ELR (cell line): Measurements from ENCODE around the gene PRR16.
A peak's percentile ranks its signal among the peaks of the same experiment; 100 is the strongest.

ENCODE experiments used
- DNase-seq: peaks from one replicate; pipeline ENCODE4 v3.0.0-alpha.2; 2015; ENCODE audit warnings: low read depth

The PRR16 gene

GRCh38 chr5:120516805-120517204, 52.7 kb downstream of the PRR16 start:
- peak; percentile 14 for DNase-seq

DNA sequence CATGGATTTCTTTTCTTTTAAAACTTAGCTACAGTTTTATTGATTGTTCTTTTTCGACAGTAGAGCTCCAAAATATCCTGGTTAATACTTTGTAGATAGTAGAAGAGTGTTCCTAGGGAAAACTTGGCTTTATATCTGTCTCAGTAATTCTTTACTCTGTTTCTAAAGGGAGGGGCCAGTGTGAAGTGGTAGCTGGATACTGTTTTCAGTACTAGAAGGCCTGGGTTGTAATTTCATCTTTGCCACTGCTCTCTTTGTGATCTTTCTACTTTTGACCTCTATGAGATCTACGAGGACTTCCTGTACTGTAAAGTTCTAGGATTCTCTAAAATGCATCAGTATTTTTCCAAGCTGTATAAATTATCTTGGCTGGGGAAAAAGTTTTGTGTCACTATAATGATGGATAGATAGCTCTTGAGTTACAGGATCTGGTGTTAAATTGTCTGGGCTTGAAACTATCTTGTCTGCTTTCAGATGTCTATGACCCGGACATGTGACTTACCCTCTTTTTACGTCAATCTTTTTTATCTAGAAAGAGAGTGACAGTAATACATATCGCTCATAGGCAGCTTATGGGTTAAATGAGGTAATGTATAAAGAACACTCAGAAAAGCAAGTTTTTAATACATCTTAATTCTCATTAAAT, 53.6 kb downstream of the PRR16 start:
- DNase-seq: no peak

DNA sequence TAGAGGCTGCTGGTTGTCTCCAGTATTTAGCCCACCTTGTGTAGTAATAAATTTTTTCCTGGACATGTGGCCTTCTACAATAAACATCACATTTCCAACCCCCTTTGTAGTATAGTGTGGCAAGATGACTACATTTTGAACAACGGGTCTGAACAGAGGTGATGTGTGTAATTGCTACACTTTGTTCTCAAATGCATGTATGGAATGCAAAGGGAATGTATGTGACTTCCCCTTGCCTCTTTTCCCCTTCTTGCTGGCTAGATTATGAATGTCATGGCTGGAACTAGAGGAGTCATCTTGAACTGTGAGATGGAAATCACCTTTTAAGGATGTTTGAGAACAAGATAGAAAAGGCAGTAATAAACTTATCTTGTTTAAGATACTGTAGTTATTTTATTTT, 54.5 kb downstream of the PRR16 start:
- no peak for DNase-seq

- no peak for DNase-seq
Measured at GRCh38 chr5:120527251-120527650, 63.2 kb downstream of the PRR16 start.

DNA sequence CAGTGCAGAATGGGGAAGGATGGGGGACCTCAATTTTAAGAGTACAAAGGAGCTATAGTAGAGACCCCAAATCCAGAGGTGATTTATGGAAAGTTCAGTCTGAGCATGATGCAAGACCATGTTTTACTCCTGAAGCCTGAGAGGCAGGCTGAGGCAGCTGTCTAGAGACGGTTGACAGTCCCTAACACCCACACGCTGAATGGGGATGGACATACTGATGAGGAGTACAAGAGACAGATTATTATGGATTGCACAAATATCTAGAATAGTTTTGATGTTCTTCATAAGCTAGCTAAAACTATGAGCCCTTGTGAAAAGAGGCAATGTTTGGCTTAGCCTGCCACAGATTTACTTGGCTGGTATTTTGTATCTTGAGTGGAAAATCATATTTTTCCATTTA, 64.5 kb downstream of the PRR16 start:
- no peak for DNase-seq

- no peak for DNase-seq
Measured at GRCh38 chr5:120529386-120529785, 65.3 kb downstream of the PRR16 start.

DNA sequence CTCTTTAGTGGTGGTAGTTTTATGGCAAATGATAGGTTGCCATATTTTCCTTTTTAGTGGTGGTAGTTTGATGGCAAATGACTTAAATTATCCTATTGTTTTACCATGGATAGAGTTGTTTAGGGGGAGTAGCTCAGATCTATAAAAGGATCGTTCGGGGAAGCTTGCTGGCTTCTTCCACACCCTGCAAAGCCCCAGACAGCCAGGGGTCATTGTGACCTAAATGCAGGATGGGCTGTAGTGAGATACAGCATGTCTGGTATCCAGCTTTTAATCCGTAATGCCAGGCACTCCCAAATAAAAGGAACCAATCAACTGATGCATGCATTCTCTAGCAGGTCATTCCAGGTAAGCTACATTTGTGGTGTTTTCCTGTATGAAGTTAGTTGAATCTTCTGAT, 67.1 kb downstream of the PRR16 start:
- no peak for DNase-seq

DNA sequence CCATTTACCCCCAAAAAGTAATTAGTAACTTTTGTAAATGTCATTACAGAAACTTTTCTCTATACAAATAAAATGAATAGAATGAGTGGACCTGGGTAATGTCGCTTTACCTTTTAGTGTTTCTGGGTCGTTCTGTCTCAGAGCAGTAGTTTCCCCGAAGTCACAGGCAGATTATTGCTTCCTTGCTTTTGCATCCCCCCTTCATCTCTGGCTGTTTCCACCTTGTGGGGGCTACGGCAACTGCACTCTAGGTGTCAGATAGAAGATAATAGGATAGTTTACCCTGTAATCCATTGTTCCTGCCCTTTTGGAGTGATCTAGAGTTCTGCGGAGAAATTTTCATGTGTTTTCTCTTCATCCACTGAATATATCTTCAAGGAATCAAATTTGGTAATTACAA, 68.7 kb downstream of the PRR16 start:
- DNase-seq: peak; percentile 39

DNA sequence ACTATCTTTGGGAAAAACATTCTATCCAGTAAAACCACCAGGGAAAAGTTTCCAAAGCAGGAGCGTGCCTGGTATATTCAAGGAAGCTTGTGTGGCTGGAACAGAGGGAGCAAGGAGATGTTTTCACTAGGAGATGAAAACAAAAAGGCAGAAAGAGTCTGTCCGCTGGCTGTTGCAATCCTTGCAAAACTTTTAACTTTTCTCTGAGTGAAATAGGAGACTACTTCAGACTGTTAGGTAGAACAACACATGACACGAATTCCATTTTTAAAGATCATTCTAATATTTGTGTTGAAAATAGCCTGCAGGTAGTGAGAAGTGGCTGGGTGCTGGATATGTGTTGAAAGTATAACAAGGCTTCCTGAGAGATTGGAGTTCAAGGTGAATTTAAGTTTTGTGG, 69.5 kb downstream of the PRR16 start:
- DNase-seq: no peak

GRCh38 chr5:120535900-120536299, 71.8 kb downstream of the PRR16 start:
- DNase-seq: peak; percentile 42

DNA sequence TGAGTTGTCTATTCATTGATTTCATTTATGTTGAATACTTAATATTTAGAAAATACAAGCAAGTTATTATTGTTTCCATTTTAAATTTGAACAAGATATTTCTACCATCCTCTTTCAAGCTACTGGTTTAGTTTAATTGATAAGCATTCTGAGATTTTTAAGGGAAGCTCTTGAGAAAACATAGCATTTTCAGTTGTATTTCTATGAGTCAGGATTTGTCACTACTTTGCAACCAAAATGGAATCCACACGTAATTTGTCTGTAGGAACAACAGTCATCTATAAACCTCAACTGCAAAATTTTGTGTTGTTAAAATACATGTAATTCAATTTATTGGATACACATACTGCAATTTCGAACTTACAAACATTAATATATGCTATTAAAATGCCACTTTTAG, 74.0 kb downstream of the PRR16 start:
- DNase-seq: peak; percentile 87

DNA sequence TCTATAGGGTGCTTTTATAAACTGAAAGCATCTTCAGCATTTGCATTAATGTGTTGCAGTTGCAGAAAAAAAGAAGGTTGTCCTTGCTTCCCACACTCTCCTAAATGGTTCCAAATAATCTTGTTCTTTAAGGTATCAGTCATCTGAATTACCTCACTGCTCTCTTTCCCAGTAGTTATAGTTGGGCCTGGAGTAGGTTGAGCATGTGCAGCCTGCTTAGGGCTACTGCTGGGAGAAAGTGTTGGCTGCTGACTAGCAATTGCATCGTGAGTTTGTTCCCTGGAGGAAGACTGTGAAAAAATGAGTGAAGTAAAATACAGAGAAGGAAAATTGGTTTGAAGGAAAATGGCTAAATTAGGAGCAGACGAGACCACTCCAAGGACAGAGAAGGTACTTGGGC, 74.5 kb downstream of the PRR16 start:
- DNase-seq: peak; percentile 59

DNA sequence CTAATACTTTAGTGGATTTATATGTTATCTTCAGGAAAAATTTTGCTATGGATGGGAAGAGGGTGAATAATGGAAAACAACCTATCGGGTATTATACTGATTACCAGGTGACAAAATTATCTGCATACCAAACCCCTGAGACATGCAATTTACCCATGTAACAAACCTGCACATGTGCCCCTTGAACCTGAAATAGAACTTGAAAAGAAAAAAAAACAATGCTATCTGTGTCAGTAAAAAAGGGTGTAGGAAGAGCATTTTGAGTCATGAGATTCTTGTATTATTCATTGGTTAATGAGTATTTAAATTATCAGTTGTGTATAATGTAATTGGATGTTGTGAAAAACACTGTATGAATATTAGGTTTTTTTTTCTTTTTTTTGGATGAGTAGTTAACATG, 75.4 kb downstream of the PRR16 start:
- peak; percentile 28 for DNase-seq

- DNase-seq: no peak
Measured at GRCh38 chr5:120540097-120540496, 76.0 kb downstream of the PRR16 start.

DNA sequence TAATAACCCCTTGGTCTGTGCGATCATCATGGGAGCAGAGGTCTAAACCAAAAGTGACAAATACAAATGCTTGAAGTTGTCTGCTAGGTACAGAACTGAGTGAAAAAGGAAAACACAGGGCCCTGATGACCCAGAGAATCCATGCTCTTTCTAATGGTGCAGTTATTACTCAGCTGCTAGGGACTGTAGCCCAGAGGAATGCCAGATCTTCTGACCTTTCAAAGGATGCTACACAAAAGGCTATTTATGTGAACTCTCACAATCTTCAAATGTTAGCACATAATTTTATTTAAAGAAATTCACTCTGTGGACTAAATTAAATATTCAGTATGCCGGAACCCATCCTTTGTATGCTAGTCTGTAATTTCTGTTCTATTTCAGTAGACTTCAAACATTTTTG, 79.9 kb downstream of the PRR16 start:
- no peak for DNase-seq

DNA sequence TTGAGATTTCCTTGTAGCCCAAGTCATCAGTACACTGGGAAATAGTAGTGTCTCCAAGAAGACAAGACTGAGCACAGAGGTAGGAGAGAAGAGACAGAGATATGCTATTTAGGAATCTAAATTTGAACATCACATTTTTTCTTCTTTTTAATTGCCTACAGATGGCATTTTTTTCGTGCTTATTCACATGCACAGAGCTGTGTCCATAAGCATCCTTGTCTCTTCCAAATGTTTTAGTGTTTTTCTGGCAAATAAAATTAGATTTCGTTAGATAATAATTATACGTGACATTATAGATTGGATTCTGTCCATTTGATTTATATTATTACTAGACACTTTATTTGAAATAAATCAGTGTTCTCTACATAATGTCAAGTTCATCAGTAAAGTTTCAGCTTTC, 80.9 kb downstream of the PRR16 start:
- DNase-seq: no peak

- no peak for DNase-seq
Measured at GRCh38 chr5:120545951-120546350, 81.9 kb downstream of the PRR16 start.

DNA sequence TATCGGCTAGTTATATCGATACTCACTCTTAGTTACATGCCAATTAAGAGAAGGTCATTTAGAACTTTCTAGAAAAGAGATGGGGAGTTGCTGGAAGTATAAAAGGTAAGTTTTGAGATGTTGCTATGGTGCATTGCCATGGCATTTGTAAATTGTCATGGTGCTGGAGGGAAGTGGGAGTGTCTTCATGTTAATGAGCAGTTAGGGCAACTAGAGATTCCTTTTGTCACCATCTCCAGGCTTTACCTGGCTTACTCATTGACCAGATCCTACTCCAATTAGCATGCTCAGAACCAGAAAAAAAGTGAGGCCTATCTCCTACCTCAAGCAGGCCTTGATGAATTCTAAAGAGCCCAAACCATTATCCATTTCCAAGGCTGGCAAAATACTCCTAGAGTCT, 82.8 kb downstream of the PRR16 start:
- DNase-seq: no peak

DNA sequence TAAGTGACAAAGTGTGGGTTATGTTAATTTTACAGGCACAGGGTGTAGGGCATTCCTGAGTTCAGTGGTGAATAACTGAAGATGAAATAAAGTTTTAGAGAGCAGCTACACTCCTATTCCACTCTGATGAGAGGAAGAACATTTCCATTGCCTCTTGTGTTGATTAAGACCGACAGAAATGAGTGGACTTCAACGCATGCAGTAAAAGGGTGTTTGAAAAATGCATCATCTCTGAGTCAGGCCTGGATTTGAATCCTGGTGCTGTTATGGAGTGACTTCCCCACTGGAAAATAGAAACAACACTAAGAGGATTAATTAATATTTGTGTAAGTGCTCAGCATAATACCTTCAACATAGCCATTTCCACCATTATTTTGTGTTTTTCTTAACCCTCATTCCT, 86.3 kb downstream of the PRR16 start:
- peak; percentile 72 for DNase-seq

- peak; percentile 70 for DNase-seq
Measured at GRCh38 chr5:120552638-120553037, 88.5 kb downstream of the PRR16 start.

GRCh38 chr5:120555345-120555744, 91.2 kb downstream of the PRR16 start:
- no peak for DNase-seq

- DNase-seq: no peak
Measured at GRCh38 chr5:120564013-120564412, 99.9 kb downstream of the PRR16 start.

DNA sequence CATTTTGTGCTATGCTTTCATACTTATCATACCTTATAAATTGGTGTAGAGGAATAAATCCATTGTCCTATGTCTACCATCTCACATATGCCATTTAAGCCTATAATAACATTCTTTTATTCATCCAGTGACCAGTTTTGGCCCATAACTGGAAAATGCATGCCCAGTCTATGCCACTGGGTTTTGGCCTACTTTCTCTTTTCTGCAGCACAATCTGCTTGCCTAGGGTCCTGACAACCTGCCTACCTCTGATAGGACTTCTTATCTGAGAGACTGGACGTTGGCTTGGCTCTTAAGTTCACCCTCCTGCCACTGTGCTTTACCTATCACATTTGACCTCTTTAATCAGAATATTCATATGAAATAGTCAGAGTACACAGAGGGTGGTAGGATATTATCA, 103.0 kb downstream of the PRR16 start:
- no peak for DNase-seq

GRCh38 chr5:120567921-120568320, 103.8 kb downstream of the PRR16 start:
- DNase-seq: no peak

DNA sequence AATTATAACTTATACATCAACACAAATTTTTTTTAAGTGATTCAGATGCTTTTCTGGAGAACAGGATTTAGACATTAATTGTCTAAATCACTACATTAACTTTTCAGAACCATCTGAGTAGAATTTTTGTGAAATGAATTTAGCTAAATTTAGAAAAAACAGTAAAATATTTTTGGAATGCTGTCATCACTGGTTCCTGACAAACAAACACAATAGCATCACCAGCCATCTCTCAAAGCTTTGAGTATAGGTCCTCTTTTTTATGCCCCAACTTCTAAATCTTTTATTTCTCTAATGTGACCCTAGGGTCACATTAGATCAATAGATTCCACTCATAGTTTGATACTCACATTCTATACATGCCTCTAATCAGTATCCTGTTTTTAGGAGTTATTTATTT, 104.6 kb downstream of the PRR16 start:
- DNase-seq: peak; percentile 51
